Keratinocyte (primary cell): ENCODE measurements around the gene ERC2. TPM values are rescaled to one million over a fixed set of nuclear protein-coding genes. Genes with fewer than 3 reads are reported as not detected.
A peak's percentile ranks its signal among the peaks of the same experiment; 100 is the strongest.

Experiments
- DNase-seq: peaks from one replicate; pipeline ENCODE4 v3.0.0-alpha.2; 2011; ENCODE audit warnings: low read depth, missing footprints, low spot score
- FAIRE-seq: peaks from 2 replicates; lab custom pipeline; 2011; peaks lifted over from hg19 to GRCh38; lab: Jason Lieb, UNC
- H2AFZ ChIP-seq: 2 replicates; pipeline ENCODE4 v1.6.0; 2012; ENCODE audit warnings: low read length, control low read depth, inconsistent platforms; ENCODE audit not compliant: control insufficient read depth
- H3K27ac ChIP-seq: 2 replicates; pipeline ENCODE4 v1.5.1; 2011; ENCODE audit warnings: low read length; ENCODE audit not compliant: control insufficient read depth, insufficient read depth
- H3K27me3 ChIP-seq: 3 replicates; pipeline ENCODE4 v1.6.0; 2011; ENCODE audit warnings: low read length; ENCODE audit not compliant: control insufficient read depth, insufficient read depth; ENCODE audit errors: extremely low read depth
- H3K36me3 ChIP-seq, 2 experiments: 2 replicates in 1 of 2; 3 replicates in 1 of 2; pipeline ENCODE4 v1.5.1; 2011; ENCODE audit warnings: low read length in 2 of 2, mild to moderate bottlenecking in 1 of 2; ENCODE audit not compliant: control insufficient read depth in 2 of 2, insufficient read depth in 2 of 2; ENCODE audit errors: extremely low read depth in 1 of 2
- H3K4me1 ChIP-seq: 3 replicates; pipeline ENCODE4 v1.5.1; 2011; ENCODE audit warnings: low read length; ENCODE audit not compliant: control insufficient read depth, insufficient read depth; ENCODE audit errors: extremely low read depth
- H3K4me2 ChIP-seq: 3 replicates; pipeline ENCODE4 v1.6.0; 2011; ENCODE audit warnings: low read depth, low read length; ENCODE audit not compliant: control insufficient read depth, insufficient read depth; ENCODE audit errors: extremely low read depth
- H3K4me3 ChIP-seq, 3 experiments: fragments of 200-600 bp in 1 of 3; sonication (generic) in 1 of 3; 2 replicates in 2 of 3; 3 replicates in 1 of 3; pipeline ENCODE4 v1.5.1; 2011 to 2016; ENCODE audit warnings: low read length in 3 of 3, mild to moderate bottlenecking in 3 of 3, control low read depth in 2 of 3, inconsistent platforms in 1 of 3, low read depth in 1 of 3, mixed read lengths in 1 of 3, mixed run types in 1 of 3, moderate library complexity in 1 of 3; ENCODE audit not compliant: control insufficient read depth in 2 of 3, insufficient read depth in 2 of 3; ENCODE audit errors: extremely low read depth in 1 of 3
- H3K79me2 ChIP-seq: 2 replicates; pipeline ENCODE4 v1.6.0; 2012; ENCODE audit warnings: low read length; ENCODE audit not compliant: control insufficient read depth, insufficient read depth
- H3K9ac ChIP-seq: 3 replicates; pipeline ENCODE4 v1.6.0; 2011; ENCODE audit warnings: low read length; ENCODE audit not compliant: control insufficient read depth, insufficient read depth; ENCODE audit errors: extremely low read depth
- H3K9me1 ChIP-seq: 3 replicates; pipeline ENCODE4 v1.6.0; 2011; ENCODE audit warnings: low read length; ENCODE audit not compliant: control insufficient read depth, insufficient read depth; ENCODE audit errors: extremely low read depth
- H3K9me3 ChIP-seq: 2 replicates; pipeline ENCODE4 v1.5.1; 2012; ENCODE audit warnings: low read depth, low read length; ENCODE audit not compliant: control insufficient read depth
- H4K20me1 ChIP-seq: 3 replicates; pipeline ENCODE4 v1.6.0; 2011; ENCODE audit warnings: low read length; ENCODE audit not compliant: control insufficient read depth, insufficient read depth; ENCODE audit errors: extremely low read depth
- EZH2 ChIP-seq: IDR thresholded peaks from one replicate; pipeline ENCODE4 v1.6.1; 2012; ENCODE audit warnings: inconsistent platforms, mild to moderate bottlenecking, low read length, moderate library complexity
- dilution Hi-C: fragments of 300-500 bp; cut with MboI; formaldehyde crosslinking; loops from one replicate; pipeline ENCODE4 v1.7.0; 2020; ENCODE audit warnings: low sequenced_read_pairs; ENCODE audit not compliant: extremely low pct_ligation_motif_present
- polyA plus RNA-seq, 5 experiments: library from polyadenylated mRNA; depleted of rRNA in 3 of 5; stranded (reverse) in 3 of 5; stranded (forward) in 1 of 5; unstranded in 1 of 5; fragments of >200 nt; gene quantifications; 1 replicate in 1 of 5; 2 replicates in 3 of 5; 3 replicates in 1 of 5; pipeline versions ENCODE4 v1.2.1 to v1.2.3, GENCODE V29; 2011 to 2012; ENCODE audit warnings: missing spikeins in 2 of 5, low read depth in 1 of 5, low replicate concordance in 1 of 5
- TF ChIP-seq, protein P1 (sequence below), 3 experiments: IDR thresholded peaks in 1 of 3; conservative IDR thresholded peaks in 1 of 3; optimal IDR thresholded peaks in 1 of 3; 2 replicates in 2 of 3; 3 replicates in 1 of 3; pipeline versions ENCODE3 to v1.5.1; 2011; ENCODE audit warnings: low read length in 3 of 3, mild to moderate bottlenecking in 3 of 3, moderate library complexity in 2 of 3, control low read depth in 1 of 3, inconsistent platforms in 1 of 3; ENCODE audit not compliant: insufficient read depth in 2 of 3; ENCODE audit errors: extremely low read depth in 1 of 3

The ERC2 gene
- polyA plus RNA-seq, 1 donor (not counting 4 experiments of a cell fraction or from before 2014, with no cell fraction given) = 0.08 TPM

DNA sequence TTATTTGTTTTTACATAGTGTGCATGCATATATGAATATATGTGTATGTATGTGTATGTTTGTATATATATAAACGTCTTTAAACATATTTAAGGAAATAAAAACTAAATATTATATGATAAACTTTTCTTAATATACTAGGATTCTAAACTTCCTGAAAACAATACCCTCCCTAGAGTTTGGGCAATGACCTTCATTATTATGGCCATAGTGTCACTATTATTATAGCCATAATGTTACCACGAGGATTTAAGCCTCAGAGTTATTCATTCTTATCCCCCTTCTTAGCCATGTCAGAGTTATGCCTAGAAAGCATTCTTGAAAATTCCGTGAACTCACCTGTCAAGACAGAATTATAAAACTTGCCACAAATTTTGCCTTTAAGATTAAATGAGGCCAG lies 335.5 kb downstream of the ERC2 start:
- Histone ChIP-seq H3K27ac (no peak overlapping the region), H3K27me3 (no peaks in the 10 kb centered on the region), H2AFZ (no peak overlapping the region), H3K9me3 (no peaks in the 10 kb centered on the region), H3K79me2 (no peaks in the 10 kb centered on the region), H3K4me1 (peaks cover 22% of the 10 kb centered on the region), H3K9ac (no peak overlapping the region), H4K20me1 (no peaks in the 10 kb centered on the region), H3K36me3 (no peaks in the 10 kb centered on the region), H3K4me2 (peak overlapping the region; percentile 49), H3K4me3 (no peak overlapping the region), H3K9me1 (no peaks in the 10 kb centered on the region)
- dilution Hi-C loops = no loop called here
- DNase-seq (no peak), FAIRE-seq (no peak)
- TF ChIP-seq, protein P1, sequence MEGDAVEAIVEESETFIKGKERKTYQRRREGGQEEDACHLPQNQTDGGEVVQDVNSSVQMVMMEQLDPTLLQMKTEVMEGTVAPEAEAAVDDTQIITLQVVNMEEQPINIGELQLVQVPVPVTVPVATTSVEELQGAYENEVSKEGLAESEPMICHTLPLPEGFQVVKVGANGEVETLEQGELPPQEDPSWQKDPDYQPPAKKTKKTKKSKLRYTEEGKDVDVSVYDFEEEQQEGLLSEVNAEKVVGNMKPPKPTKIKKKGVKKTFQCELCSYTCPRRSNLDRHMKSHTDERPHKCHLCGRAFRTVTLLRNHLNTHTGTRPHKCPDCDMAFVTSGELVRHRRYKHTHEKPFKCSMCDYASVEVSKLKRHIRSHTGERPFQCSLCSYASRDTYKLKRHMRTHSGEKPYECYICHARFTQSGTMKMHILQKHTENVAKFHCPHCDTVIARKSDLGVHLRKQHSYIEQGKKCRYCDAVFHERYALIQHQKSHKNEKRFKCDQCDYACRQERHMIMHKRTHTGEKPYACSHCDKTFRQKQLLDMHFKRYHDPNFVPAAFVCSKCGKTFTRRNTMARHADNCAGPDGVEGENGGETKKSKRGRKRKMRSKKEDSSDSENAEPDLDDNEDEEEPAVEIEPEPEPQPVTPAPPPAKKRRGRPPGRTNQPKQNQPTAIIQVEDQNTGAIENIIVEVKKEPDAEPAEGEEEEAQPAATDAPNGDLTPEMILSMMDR (optimal IDR thresholded peaks at IDR 0.05 in 1 of 3, IDR thresholded peaks at IDR 0.05 in 1 of 3, conservative IDR thresholded peaks at IDR 0.05 in 1 of 3; ENCODE audit: extremely low read depth in 1 of 3, insufficient read depth in 2 of 3, low read length in 3 of 3) = no peak
- no peak for TF ChIP-seq EZH2

DNA sequence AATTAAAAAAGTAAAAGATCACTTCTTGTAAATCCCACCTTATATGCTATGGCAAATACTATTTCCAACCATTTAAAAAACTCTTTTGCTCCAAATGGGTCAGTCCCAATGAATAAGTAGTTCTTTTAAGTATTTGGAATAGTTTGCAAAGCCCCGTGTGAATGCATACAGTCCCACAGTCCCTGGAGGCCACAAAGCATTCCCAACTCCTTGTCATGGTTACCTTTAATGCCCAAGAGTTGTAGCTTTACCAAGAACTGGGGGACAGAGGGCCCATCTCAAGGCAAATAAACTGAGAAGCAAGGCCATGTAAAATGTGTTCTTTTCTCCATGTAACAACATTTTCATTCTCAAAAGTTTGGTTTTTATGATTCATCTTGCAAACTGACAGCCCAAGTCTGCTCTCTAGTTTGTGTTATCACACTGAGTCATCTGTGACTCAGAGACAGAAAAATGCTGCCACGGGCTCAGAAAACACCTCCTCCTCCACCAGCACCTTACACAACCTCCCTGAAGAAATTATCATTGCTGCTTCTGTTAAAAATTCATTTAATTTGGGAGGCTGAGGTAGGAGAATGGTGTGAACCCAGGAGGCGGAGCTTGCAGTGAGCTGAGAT lies 336.2 kb downstream of the ERC2 start:
- H2AFZ ChIP-seq = no peak overlapping the region
- TF ChIP-seq, protein P1 (optimal IDR thresholded peaks at IDR 0.05 in 1 of 3, IDR thresholded peaks at IDR 0.05 in 1 of 3, conservative IDR thresholded peaks at IDR 0.05 in 1 of 3; ENCODE audit: extremely low read depth in 1 of 3, insufficient read depth in 2 of 3, low read length in 3 of 3) = no peak
- TF ChIP-seq EZH2 = no peak
- peaks cover 22% of the 10 kb centered on the region for H3K4me1 ChIP-seq
- FAIRE-seq (peak; percentile 95), DNase-seq (peak; percentile 82)
- no peaks in the 10 kb centered on the region for H3K9me1 ChIP-seq
- no peaks in the 10 kb centered on the region for H3K79me2 ChIP-seq
- no peaks in the 10 kb centered on the region for H3K9me3 ChIP-seq
- H3K27me3 ChIP-seq = no peaks in the 10 kb centered on the region
- H3K27ac ChIP-seq = peak overlapping the region; percentile 44
- H3K36me3 ChIP-seq = no peaks in the 10 kb centered on the region
- no peak overlapping the region for H3K9ac ChIP-seq
- H3K4me3 ChIP-seq = no peak overlapping the region
- no peaks in the 10 kb centered on the region for H4K20me1 ChIP-seq
- H3K4me2 ChIP-seq = peak overlapping the region; percentile 49
- dilution Hi-C loops = no loop called here
